Neuronal stem cell (in vitro differentiated cells): Measurements from ENCODE around the gene SERPINA12. TPM values are rescaled to one million over a fixed set of nuclear protein-coding genes. Genes with fewer than 3 reads are reported as not detected.
A peak's percentile ranks its signal among the peaks of the same experiment; 100 is the strongest.

Source experiments
- DNase-seq: peaks from one replicate; pipeline ENCODE4 v3.0.0-alpha.2; 2013; ENCODE audit warnings: low spot score
- H2AFZ ChIP-seq: one replicate; pipeline ENCODE4 v1.6.1; 2013; ENCODE audit warnings: mild to moderate bottlenecking, low read length, inconsistent platforms
- H2AK5ac ChIP-seq: 2 replicates; pipeline ENCODE4 v1.6.1; 2013; ENCODE audit warnings: low read depth, mild to moderate bottlenecking, inconsistent platforms, low read length, moderate library complexity, mixed read lengths
- H2BK120ac ChIP-seq: 2 replicates; pipeline ENCODE4 v1.6.1; 2013; ENCODE audit warnings: low read depth, mild to moderate bottlenecking, inconsistent platforms, low read length, moderate library complexity, mixed read lengths
- H2BK12ac ChIP-seq: one replicate; pipeline ENCODE4 v1.6.1; 2013; ENCODE audit warnings: low read length, inconsistent platforms
- H2BK15ac ChIP-seq: 2 replicates; pipeline ENCODE4 v1.6.1; 2013; ENCODE audit warnings: mild to moderate bottlenecking, low read length, inconsistent platforms, mixed read lengths
- H2BK5ac ChIP-seq: one replicate; pipeline ENCODE4 v1.6.1; 2013; ENCODE audit warnings: inconsistent platforms, mild to moderate bottlenecking, low read length, moderate library complexity
- H3K14ac ChIP-seq: one replicate; pipeline ENCODE4 v1.6.1; 2013; ENCODE audit warnings: low read length, inconsistent platforms
- H3K18ac ChIP-seq: 2 replicates; pipeline ENCODE4 v1.6.1; 2013; ENCODE audit warnings: low read length, inconsistent platforms
- H3K23ac ChIP-seq: 2 replicates; pipeline ENCODE4 v1.6.1; 2013; ENCODE audit warnings: low read depth, mild to moderate bottlenecking, mixed read lengths, low read length, inconsistent platforms; ENCODE audit not compliant: poor library complexity
- H3K27ac ChIP-seq: replicated peaks from 3 replicates; pipeline ENCODE4 v1.5.1; 2013; ENCODE audit warnings: low read length, inconsistent platforms
- H3K27me3 ChIP-seq, 3 experiments: 2 replicates each; pipeline ENCODE4 v1.6.1; 2013; ENCODE audit warnings: low read length in 3 of 3, mild to moderate bottlenecking in 2 of 3, inconsistent platforms in 1 of 3, low read depth in 1 of 3, mixed read lengths in 1 of 3, moderate library complexity in 1 of 3; ENCODE audit not compliant: control insufficient read depth in 3 of 3, insufficient read depth in 3 of 3
- H3K36me3 ChIP-seq, 2 donors: replicated peaks in 1 of 2; 2 replicates each; pipeline ENCODE4 v1.6.1; 2013; ENCODE audit warnings: low read length in 2 of 2; ENCODE audit not compliant: control insufficient read depth in 2 of 2, insufficient read depth in 2 of 2
- H3K4ac ChIP-seq: 2 replicates; pipeline ENCODE4 v1.6.1; 2013; ENCODE audit warnings: inconsistent platforms, mild to moderate bottlenecking, low read length, moderate library complexity
- H3K4me1 ChIP-seq, 2 donors: 1 replicate in 1 of 2; 2 replicates in 1 of 2; pipeline ENCODE4 v1.6.1; 2013; ENCODE audit warnings: low read length in 2 of 2, low read depth in 1 of 2; ENCODE audit not compliant: control insufficient read depth in 2 of 2, insufficient read depth in 1 of 2
- H3K4me2 ChIP-seq: one replicate; pipeline ENCODE4 v1.6.1; 2013; ENCODE audit warnings: mild to moderate bottlenecking, low read length, inconsistent platforms; ENCODE audit not compliant: insufficient read depth, poor library complexity, severe bottlenecking
- H3K4me3 ChIP-seq, 2 donors: 2 replicates each; pipeline ENCODE4 v1.5.1; 2013; ENCODE audit warnings: low read length in 2 of 2, mild to moderate bottlenecking in 2 of 2, inconsistent platforms in 1 of 2, moderate library complexity in 1 of 2
- H3K79me1 ChIP-seq: one replicate; pipeline ENCODE4 v1.6.1; 2013; ENCODE audit warnings: low read depth, mild to moderate bottlenecking, inconsistent platforms, low read length, moderate library complexity
- H3K9ac ChIP-seq: one replicate; pipeline ENCODE4 v1.6.1; 2013; ENCODE audit warnings: mild to moderate bottlenecking, low read depth, low read length, inconsistent platforms; ENCODE audit not compliant: poor library complexity
- H3K9me3 ChIP-seq, 2 donors: replicated peaks in 1 of 2; 2 replicates each; pipeline versions ENCODE3 to v1.6.1; 2013; ENCODE audit warnings: low read length in 2 of 2, mild to moderate bottlenecking in 2 of 2, inconsistent platforms in 1 of 2, low read depth in 1 of 2, mixed read lengths in 1 of 2, moderate library complexity in 1 of 2; ENCODE audit not compliant: control insufficient read depth in 2 of 2, insufficient read depth in 1 of 2
- H4K8ac ChIP-seq: one replicate; pipeline ENCODE4 v1.6.1; 2013; ENCODE audit warnings: low read depth, mild to moderate bottlenecking, inconsistent platforms, low read length, moderate library complexity
- H4K91ac ChIP-seq: one replicate; pipeline ENCODE4 v1.6.1; 2013; ENCODE audit warnings: low read length, low read depth, mild to moderate bottlenecking, inconsistent platforms; ENCODE audit not compliant: poor library complexity
- WGBS, 2 donors: extraction: QIAGEN DNeasy Blood & Tissue Kit; methylation state at CpG; one replicate each; pipeline ENCODE4 v1.1.7; 2013; ENCODE audit warnings: missing lambda C conversion rate in 2 of 2, mixed read lengths in 1 of 2; ENCODE audit not compliant: insufficient read length in 2 of 2, insufficient replicate concordance in 1 of 2; ENCODE audit errors: extremely low coverage in 2 of 2; 5-methylcytosine and 5-hydroxymethylcytosine counted together
- polyA plus RNA-seq, 2 experiments: library from polyadenylated mRNA; stranded (reverse); fragments of 200-250 nt; gene quantifications; one replicate each; pipeline ENCODE4 v1.2.3, GENCODE V29; 2013

Gene SERPINA12, protein sequence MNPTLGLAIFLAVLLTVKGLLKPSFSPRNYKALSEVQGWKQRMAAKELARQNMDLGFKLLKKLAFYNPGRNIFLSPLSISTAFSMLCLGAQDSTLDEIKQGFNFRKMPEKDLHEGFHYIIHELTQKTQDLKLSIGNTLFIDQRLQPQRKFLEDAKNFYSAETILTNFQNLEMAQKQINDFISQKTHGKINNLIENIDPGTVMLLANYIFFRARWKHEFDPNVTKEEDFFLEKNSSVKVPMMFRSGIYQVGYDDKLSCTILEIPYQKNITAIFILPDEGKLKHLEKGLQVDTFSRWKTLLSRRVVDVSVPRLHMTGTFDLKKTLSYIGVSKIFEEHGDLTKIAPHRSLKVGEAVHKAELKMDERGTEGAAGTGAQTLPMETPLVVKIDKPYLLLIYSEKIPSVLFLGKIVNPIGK
- not detected for polyA plus RNA-seq (2013, experiment 1 of 2)
- not detected for polyA plus RNA-seq (2013, experiment 2 of 2)

DNA sequence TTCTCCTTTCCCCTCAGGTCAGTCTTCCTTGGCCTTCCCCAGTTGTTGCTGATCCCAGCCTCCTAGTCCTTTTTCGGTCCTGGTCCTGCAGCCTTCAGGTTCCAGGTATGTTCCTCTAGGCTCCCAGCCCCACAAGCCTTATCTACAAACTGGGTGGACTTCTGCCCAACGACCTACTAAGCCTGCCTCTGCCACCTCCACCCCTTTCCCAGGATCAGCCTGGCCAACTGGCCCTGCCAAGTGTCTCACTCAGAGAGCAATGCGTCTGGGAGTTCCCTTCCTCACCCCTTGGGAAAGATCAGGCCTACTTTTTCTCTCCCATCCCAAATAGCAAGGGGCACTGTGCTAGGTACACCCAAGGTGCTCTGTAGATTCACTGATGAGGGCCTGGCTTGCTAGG is at the start of gene SERPINA12:
Gene SERPINA12 (minus strand): TSS at position 114 of the 400 bp plus-strand sequence. CDS start 11,072 bp downstream, outside the sequence.
- no peak within 1 kb of the TSS for H3K4ac ChIP-seq
- no peaks in the 10 kb centered on the region for H3K9me3 ChIP-seq
- H3K36me3 ChIP-seq, result no peaks in the 10 kb centered on the region
- no peak within 1 kb of the TSS for H3K27ac ChIP-seq
- no peak within 1 kb of the TSS for H2BK120ac ChIP-seq
- no peak within 1 kb of the TSS for H2AK5ac ChIP-seq
- no peaks in the 10 kb centered on the region for H3K4me1 ChIP-seq
- H4K8ac ChIP-seq, result no peak within 1 kb of the TSS
- H3K14ac ChIP-seq, result no peak within 1 kb of the TSS
- no peak within 1 kb of the TSS for H3K9ac ChIP-seq
- no peak within 1 kb of the TSS for H4K91ac ChIP-seq
- no peak within 1 kb of the TSS for H3K23ac ChIP-seq
- no peaks in the 10 kb centered on the region for H3K79me1 ChIP-seq
- peak within 1 kb of the TSS; percentile 4 for H3K18ac ChIP-seq
- no CpG with 5 or more reads among the region's 3 CpGs for WGBS, 2 donors
- H3K27me3 ChIP-seq, result no peaks in the 10 kb centered on the region
- no peak for DNase-seq
- H3K4me2 ChIP-seq, result no peak within 1 kb of the TSS
- H3K4me3 ChIP-seq, result no peak within 1 kb of the TSS
- H2BK12ac ChIP-seq, result no peak within 1 kb of the TSS
- H2BK5ac ChIP-seq, result no peak within 1 kb of the TSS
- H2AFZ ChIP-seq, result no peak within 1 kb of the TSS
- H2BK15ac ChIP-seq, result no peak within 1 kb of the TSS

DNA sequence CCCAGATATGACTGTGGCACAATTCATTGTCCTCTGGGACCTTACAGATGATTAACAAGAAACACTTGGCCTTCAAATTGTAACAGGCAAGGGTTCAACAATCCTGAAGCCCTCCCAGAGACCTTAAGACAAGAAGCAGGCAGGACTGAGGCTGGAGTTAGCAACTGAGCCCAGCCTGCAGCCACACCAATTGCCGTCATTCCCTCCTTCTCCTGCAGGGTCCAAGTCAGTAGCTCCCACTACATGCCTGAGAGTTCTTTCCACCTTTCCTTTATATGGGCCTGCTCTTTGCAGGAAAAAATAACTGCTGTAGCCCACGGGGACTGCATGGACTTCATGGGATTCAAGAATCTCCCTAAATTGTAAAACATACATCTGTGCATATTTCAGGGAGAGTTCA is 49.6 kb upstream of the SERPINA12 start:
- no peak overlapping the region for H2BK5ac ChIP-seq
- DNase-seq, result no peak
- H3K36me3 ChIP-seq, result no peaks in the 10 kb centered on the region
- no CpG with 5 or more reads among the region's 2 CpGs for WGBS, 2 donors
- H3K79me1 ChIP-seq, result peaks cover 2% of the 10 kb centered on the region
- no peak overlapping the region for H4K91ac ChIP-seq
- H3K9ac ChIP-seq, result no peak overlapping the region
- no peak overlapping the region for H3K4me3 ChIP-seq
- no peak overlapping the region for H2AK5ac ChIP-seq
- no peak overlapping the region for H3K23ac ChIP-seq
- H3K4ac ChIP-seq, result no peak overlapping the region
- no peak overlapping the region for H4K8ac ChIP-seq
- H2BK12ac ChIP-seq, result no peak overlapping the region
- no peak overlapping the region for H2AFZ ChIP-seq
- H3K4me2 ChIP-seq, result no peak overlapping the region
- no peak overlapping the region for H3K14ac ChIP-seq
- H2BK15ac ChIP-seq, result no peak overlapping the region
- no peak overlapping the region for H3K27ac ChIP-seq
- no peak overlapping the region for H3K18ac ChIP-seq
- no peak overlapping the region for H2BK120ac ChIP-seq
- no peaks in the 10 kb centered on the region for H3K9me3 ChIP-seq
- no peaks in the 10 kb centered on the region for H3K27me3 ChIP-seq
- no peaks in the 10 kb centered on the region for H3K4me1 ChIP-seq

DNA sequence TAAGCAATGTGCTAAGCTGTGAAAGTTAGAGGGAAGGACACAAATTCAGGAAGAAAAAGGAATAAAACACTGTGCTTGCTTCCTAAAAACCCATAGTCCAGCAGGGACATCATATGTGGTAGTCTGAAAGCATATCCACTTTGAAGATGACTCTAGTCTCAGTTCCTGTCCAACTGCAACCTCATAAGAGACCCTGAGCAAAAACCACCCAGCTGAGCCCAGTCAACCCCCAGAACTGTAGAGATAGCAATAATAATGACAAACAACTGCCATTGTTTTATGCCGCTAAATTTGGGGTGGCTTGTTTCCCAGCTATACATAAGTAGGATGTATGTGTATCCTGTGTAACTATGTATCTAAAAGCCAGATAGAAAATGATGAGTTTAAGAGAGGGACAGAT is 48.1 kb upstream of the SERPINA12 start:
- Histone ChIP-seq H3K18ac (no peak overlapping the region), H3K9ac (no peak overlapping the region), H2AK5ac (no peak overlapping the region), H3K23ac (no peak overlapping the region), H2BK12ac (no peak overlapping the region), H3K14ac (no peak overlapping the region), H3K36me3 (no peaks in the 10 kb centered on the region), H2BK5ac (no peak overlapping the region), H3K4me3 (no peak overlapping the region), H3K4me1 (no peaks in the 10 kb centered on the region), H3K27me3 (no peaks in the 10 kb centered on the region), H4K8ac (no peak overlapping the region), H2BK120ac (no peak overlapping the region), H3K4me2 (no peak overlapping the region), H2BK15ac (no peak overlapping the region), H3K79me1 (peaks cover 2% of the 10 kb centered on the region), H3K4ac (no peak overlapping the region), H3K9me3 (no peaks in the 10 kb centered on the region), H4K91ac (no peak overlapping the region), H3K27ac (no peak overlapping the region), H2AFZ (no peak overlapping the region)
- no CpG with 5 or more reads among the region's 1 CpG for WGBS, 2 donors
- DNase-seq, result no peak

DNA sequence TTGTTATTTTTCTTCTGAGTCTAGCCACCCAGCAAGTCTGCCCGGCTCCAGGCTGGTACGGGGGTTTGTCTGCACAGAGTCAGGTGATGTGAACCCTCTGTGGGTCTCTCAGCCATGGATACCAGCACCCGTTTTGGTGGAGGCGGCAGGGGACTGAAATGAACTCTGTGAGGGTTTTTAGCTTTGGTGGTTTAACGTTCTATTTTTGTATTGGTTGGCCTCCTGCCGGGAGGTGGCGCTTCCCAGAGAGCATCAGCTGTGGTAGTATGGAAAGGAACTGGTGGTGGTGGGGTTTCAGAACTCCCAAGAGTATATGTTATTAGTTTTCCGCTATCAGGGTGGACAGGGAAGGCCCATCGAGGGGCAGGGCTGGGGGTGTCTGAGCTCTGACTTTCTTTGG is 46.7 kb upstream of the SERPINA12 start:
- no CpG with 5 or more reads among the region's 9 CpGs for WGBS, 2 donors
- Histone ChIP-seq H3K27ac (no peak overlapping the region), H2BK120ac (no peak overlapping the region), H3K9me3 (no peaks in the 10 kb centered on the region), H2AFZ (no peak overlapping the region), H3K9ac (no peak overlapping the region), H3K18ac (no peak overlapping the region), H3K4me3 (no peak overlapping the region), H2BK5ac (no peak overlapping the region), H3K36me3 (no peaks in the 10 kb centered on the region), H2BK12ac (no peak overlapping the region), H3K23ac (no peak overlapping the region), H4K8ac (no peak overlapping the region), H3K79me1 (peaks cover 2% of the 10 kb centered on the region), H3K27me3 (no peaks in the 10 kb centered on the region), H2AK5ac (no peak overlapping the region), H3K14ac (no peak overlapping the region), H3K4ac (no peak overlapping the region), H4K91ac (no peak overlapping the region), H2BK15ac (no peak overlapping the region), H3K4me1 (no peaks in the 10 kb centered on the region), H3K4me2 (no peak overlapping the region)
- DNase-seq, result no peak
